Measurements from ENCODE around the gene EIF3L. TPM values are rescaled to one million over a fixed set of nuclear protein-coding genes. Genes with fewer than 3 reads are reported as not detected.
A peak's percentile ranks its signal among the peaks of the same experiment; 100 is the strongest.

The EIF3L gene
- total RNA-seq, 1 donor from 2014 or later, result 452 TPM

- Mint-ChIP-seq H3K9me3 (ENCODE audit: unreplicated experiment) (no peaks in the 10 kb centered on the region), H3K36me3 (ENCODE audit: unreplicated experiment) (no peaks in the 10 kb centered on the region), H3K27ac (ENCODE audit: unreplicated experiment) (peak overlapping the region; percentile 73), H3K27me3 (ENCODE audit: unreplicated experiment) (peaks cover 5% of the 10 kb centered on the region), H3K4me1 (ENCODE audit: unreplicated experiment) (peaks cover 47% of the 10 kb centered on the region), H3K4me3 (ENCODE audit: unreplicated experiment) (peak overlapping the region; percentile 62)
- DNase-seq (ENCODE audit: extremely low spot score, unreplicated experiment), result no peak
- TF ChIP-seq CTCF (IDR thresholded peaks at IDR 0.05), result no peak
Measured at GRCh38 chr22:37803639-37804351, 45.4 kb upstream of the EIF3L start.

GRCh38 chr22:37804352-37804880 is 44.8 kb upstream of the EIF3L start:
- TF ChIP-seq CTCF (IDR thresholded peaks at IDR 0.05), result no peak
- H3K4me3 Mint-ChIP-seq (ENCODE audit: unreplicated experiment), result peak overlapping the region; percentile 62
- H3K9me3 Mint-ChIP-seq (ENCODE audit: unreplicated experiment), result no peaks in the 10 kb centered on the region
- no peak for DNase-seq (ENCODE audit: extremely low spot score, unreplicated experiment)
- H3K36me3 Mint-ChIP-seq (ENCODE audit: unreplicated experiment), result no peaks in the 10 kb centered on the region
- H3K4me1 Mint-ChIP-seq (ENCODE audit: unreplicated experiment), result peaks cover 51% of the 10 kb centered on the region
- peaks cover under 1% of the 10 kb centered on the region for H3K27me3 Mint-ChIP-seq (ENCODE audit: unreplicated experiment)
- H3K27ac Mint-ChIP-seq (ENCODE audit: unreplicated experiment), result peak overlapping the region; percentile 73

GRCh38 chr22:37804881-37805809 is 44.1 kb upstream of the EIF3L start:
- Mint-ChIP-seq H3K4me3 (ENCODE audit: unreplicated experiment) (peak overlapping the region; percentile 82), H3K27me3 (ENCODE audit: unreplicated experiment) (no peaks in the 10 kb centered on the region), H3K9me3 (ENCODE audit: unreplicated experiment) (no peaks in the 10 kb centered on the region), H3K36me3 (ENCODE audit: unreplicated experiment) (no peaks in the 10 kb centered on the region), H3K4me1 (ENCODE audit: unreplicated experiment) (peaks cover 54% of the 10 kb centered on the region), H3K27ac (ENCODE audit: unreplicated experiment) (peak overlapping the region; percentile 84)
- TF ChIP-seq CTCF (IDR thresholded peaks at IDR 0.05), result no peak
- peak; percentile 95 for DNase-seq (ENCODE audit: extremely low spot score, unreplicated experiment)

GRCh38 chr22:37805810-37806277 is 43.4 kb upstream of the EIF3L start:
- Mint-ChIP-seq H3K4me1 (ENCODE audit: unreplicated experiment) (peaks cover 54% of the 10 kb centered on the region), H3K27me3 (ENCODE audit: unreplicated experiment) (no peaks in the 10 kb centered on the region), H3K36me3 (ENCODE audit: unreplicated experiment) (no peaks in the 10 kb centered on the region), H3K4me3 (ENCODE audit: unreplicated experiment) (peak overlapping the region; percentile 82), H3K27ac (ENCODE audit: unreplicated experiment) (peak overlapping the region; percentile 84), H3K9me3 (ENCODE audit: unreplicated experiment) (no peaks in the 10 kb centered on the region)
- TF ChIP-seq CTCF (IDR thresholded peaks at IDR 0.05), result no peak
- no peak for DNase-seq (ENCODE audit: extremely low spot score, unreplicated experiment)

Measured in osteocyte (in vitro differentiated cells).